Activated CD8-positive, alpha-beta memory T cell treated with anti-CD3 and anti-CD28 coated beads for 24 hours (primary cell): ENCODE results near the gene TTC38.
"Not testable (repeated sequence)": the region's sequence is repeated elsewhere in the genome, so short reads cannot be mapped to it uniquely, and the experiment has no call there.

Source experiments
- DNase-seq: peaks from one replicate; pipeline ENCODE4 v3.0.0-alpha.2; 2020

Gene TTC38

DNA sequence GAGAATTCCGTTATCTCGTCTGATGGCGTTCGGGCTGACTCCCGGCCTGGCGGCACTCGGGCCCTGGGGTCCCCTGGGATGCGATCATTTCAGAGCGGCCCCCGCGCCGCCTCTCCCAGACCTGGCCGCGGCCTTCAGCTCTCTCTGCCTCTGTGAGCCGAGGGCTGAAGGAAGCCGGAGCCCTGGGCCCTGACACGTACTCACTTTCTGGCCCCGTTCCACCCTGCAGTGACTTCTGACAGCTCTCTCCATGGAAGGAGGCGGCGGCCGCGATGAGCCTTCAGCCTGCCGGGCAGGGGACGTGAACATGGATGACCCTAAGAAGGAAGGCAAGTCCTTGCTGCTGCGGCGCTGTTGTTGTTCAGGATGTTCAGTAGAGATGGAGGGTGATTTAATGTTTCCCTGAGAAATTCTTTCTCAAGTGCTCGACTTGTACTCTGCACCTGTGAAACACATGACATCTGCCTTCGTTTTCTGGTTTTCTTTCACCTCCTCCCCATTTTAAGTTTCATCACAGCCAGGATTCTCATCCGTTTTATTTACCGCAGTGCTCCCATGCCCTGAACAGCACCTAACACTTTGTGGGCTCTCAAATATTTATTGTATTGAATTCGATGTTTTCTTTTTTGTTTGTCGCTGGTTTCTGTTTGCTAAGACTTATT is 29.5 kb downstream of the TTC38 start:
- no peak for DNase-seq

GRCh38 chr22:46299101-46299500 is 31.3 kb downstream of the TTC38 start:
- no peak for DNase-seq

DNA sequence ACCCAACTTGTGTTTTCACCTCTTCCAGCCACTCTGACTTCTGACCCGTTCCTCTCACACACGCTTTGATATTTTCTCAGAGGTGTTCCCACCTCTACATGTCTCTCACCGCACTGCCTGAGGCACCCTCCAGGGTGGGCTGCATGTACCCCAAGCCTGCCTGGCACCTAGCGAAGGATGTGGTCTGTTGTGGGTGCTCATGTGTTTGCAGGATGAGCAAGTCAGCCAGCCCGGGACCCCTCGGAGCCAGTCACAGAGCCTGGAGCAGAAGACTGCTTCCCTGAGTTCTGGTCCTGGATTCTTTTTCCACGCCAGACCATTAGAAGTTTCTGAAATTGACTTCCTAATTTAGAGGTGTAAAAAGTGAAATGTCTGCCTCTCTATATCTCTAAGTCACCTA is 32.7 kb downstream of the TTC38 start:
- DNase-seq, result no peak

- DNase-seq, result no peak
Measured at GRCh38 chr22:46303347-46303965, 35.6 kb downstream of the TTC38 start.

- no peak for DNase-seq
Measured at GRCh38 chr22:46308283-46308988, 40.6 kb downstream of the TTC38 start.

DNA sequence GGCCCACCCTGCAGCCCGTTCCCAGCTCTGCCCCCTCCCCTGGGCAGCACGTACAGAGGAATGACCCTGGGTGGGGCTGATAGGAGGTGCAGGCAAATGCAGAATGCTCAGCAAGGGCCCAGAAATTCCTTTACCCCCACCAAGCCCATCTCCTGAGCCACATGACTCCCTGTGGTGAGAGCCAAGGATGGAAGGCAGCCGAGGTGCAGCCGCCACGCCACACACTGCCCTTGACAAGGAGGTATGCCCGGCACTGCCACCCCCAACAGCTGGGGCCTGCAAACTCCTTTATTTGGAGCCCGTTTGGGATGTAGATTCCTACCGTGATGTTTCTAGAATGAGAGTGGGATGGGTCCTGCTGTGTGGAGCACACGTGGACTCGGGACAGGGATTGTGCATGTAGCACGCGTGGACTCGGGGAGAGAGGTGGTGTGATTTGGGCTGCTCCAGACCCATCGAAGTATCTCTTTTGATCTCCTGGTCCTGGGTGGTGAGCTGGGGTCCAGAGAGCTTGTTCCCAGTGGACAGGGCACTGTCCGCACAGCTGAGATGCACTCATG is 41.8 kb downstream of the TTC38 start:
- DNase-seq, result no peak

GRCh38 chr22:46312056-46312455 is 44.2 kb downstream of the TTC38 start:
- DNase-seq, result no peak

- DNase-seq, result not testable (repeated sequence)
Measured at GRCh38 chr22:46312848-46313247, 45.0 kb downstream of the TTC38 start.

DNA sequence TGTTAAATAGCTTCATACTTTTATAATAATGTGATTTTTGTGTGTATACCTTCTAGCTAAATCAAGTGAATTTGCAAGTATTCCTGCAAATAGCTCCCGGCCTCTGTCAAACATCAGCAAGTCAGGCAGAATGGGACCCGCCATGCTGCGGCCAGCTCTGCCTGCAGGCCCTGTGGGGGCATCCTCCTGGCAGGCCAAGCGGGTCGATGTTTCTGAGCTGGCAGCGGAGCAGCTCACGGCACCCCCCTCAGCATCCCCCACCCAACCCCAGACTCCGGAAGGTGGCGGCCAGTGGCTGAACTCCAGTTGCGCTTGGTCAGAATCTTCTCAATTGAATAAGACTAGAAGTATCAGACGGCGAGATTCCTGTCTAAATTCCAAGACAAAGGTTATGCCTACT is 48.2 kb downstream of the TTC38 start:
- no peak for DNase-seq

DNA sequence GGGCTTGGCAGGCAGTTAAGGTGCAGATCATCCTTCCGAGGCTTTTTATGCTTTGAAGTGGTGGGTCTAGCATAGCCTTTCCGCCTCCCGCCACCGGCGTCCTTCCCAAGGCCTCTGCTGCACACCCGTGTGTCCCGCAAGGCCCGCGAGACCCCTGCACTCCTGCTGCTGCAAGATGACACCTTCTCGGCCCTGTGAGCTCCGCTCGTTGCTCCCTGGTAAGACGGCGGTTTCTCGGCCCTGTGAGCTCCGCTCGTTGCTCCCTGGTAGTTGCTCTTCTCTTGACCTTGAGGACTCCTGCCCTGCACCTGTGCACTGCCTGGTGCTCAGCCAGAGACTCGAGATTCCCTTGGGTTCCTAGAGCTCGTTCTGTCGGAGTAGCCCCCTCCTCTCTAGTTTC is 49.8 kb downstream of the TTC38 start:
- no peak for DNase-seq

- DNase-seq, result no peak
Measured at GRCh38 chr22:46318576-46318975, 50.8 kb downstream of the TTC38 start.

DNA sequence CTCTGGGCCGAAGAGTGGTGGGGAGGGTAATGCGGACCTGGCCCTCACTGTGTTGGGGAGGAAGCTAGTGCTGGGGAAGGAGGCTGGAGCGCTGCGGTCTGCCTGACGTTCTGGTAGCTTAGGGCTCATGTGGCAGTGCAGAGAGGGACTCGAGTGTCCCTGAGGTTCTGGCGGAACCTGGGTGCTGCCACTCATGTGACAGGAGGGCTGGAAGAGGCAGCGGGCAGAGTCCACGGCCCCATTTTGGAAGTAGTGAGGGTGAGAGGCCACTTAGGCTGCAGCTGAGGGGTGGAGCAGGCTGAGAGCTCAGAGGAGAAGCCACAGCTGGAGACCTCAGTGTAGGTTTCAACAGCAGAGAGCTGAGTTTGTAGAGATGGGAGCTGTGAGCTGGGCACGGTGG is 51.5 kb downstream of the TTC38 start:
- DNase-seq, result no peak

- no peak for DNase-seq
Measured at GRCh38 chr22:46320166-46320710, 52.4 kb downstream of the TTC38 start.

GRCh38 chr22:46320716-46321386 is 53.0 kb downstream of the TTC38 start:
- no peak for DNase-seq

DNA sequence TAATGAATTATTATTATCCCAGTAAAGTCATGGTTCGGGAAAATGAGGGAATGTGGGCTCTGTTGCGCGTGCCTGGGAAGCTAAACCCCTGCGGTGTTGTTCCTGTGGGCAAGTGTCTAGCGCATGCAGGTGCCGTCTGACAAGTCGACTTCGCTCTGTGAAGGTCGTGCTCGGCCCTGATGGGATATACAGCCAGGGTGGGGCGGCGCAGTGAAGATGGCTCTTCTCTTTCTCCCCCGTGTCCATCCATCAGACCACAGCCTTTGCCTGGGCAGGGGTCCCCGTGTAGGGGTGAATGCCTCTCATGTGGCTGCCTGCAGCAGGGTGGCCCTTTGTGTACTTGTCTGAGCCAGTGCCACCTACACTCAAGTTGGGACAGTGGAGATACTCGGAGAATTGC is 54.9 kb downstream of the TTC38 start:
- DNase-seq, result no peak

DNA sequence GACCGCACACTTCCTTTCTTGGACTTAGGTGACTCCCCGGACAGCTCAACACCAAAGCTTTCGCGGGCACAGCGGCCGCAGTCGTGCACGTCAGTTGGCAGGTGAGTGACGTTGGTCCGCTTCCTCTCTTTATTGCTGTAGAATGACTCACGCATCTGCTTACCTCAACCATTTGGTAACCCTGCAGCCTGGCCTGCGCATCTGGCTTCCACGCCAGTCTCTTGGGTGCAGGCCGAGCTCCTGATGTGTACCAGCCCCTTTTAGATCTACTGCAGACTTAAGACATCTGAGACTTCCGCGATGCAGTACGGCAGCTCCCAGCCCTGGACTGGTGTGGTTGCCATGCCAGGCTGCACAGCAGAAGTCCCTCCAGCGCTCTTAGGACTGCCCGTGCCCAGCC is 55.4 kb downstream of the TTC38 start:
- no peak for DNase-seq

DNA sequence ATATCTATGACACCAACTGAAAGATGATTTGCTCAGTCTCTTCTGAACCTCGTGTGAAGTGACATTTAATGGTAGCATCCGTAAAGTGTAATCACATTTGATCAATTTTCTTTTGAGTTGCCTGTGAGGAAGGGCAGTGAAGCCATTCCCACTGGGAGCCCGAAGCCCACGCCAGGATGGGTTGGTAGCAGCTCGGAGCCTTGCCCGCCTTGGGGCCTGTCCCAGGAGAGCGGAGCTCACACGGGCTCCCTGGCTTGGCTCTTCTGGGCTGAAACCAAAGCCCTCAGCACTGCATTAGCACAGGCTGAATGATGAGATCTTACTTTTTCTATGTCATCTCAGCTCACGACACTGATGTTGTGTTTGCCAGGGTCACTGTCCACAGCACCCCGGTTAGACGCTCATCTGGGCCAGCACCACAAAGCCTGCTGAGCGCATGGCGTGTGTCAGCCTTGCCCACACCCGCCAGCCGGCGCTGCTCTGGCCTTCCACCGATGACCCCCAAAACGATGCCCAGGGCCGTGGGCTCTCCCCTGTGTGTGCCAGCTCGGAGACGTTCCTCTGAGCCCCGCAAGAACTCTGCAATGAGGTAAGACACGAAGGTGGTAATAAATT is 58.4 kb downstream of the TTC38 start:
- no peak for DNase-seq

DNA sequence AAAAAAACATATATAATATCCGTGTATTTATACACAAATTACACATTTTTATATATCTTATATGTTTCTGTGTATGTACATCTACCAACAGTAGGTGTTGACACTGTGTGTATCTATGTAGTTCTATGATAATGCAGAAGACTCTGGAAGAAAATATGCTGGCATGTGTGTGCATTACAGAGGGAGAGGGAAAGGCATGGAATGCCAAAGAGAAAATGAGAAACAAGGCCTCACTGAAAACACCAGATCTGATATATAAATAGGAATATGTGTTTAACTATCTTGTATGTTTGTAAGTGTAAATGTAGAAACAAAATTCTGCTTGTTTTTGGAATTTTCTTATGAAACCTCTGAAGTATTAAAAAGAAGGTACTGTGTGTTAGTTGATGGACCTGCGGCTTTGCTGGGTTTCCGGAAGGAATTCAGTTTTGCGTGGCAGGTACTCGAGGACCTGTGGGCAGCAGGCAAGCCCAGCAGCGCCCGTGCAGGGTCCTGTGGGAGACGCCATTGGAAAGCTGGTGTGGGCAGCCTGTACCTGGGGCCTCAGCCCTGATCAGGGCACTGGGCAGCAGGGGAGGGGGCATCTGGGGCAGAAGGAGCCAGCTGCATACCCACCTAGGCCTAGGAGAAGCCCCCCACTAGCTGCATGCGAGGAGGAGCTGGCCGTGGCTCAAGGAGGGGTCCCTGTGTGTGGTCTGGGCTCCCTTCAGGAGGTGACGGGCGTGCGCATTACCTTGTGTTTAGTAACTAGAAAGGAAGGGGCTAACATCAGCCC is 60.1 kb downstream of the TTC38 start:
- DNase-seq, result no peak

- DNase-seq, result no peak
Measured at GRCh38 chr22:46328797-46329196, 61.0 kb downstream of the TTC38 start.

DNA sequence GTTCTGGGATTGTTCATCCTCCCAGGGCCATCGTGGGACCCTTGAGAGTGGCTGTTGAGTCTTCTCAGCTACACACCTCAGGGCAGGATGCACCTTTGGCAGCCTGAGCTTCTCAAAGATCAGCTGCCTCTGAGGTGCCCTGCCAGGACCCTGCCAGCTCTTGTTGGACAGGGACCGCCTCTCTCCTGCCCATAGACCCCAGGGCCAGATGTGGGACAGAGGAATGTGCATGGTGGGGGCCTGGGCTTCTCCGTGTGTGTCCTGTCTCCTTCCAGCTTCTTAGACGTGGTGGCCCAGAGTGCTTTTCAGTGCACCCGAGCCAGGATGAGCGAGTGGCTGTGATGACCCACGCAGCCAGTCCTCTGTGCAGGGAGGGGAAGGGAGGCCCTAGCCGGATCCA is 61.8 kb downstream of the TTC38 start:
- no peak for DNase-seq

DNA sequence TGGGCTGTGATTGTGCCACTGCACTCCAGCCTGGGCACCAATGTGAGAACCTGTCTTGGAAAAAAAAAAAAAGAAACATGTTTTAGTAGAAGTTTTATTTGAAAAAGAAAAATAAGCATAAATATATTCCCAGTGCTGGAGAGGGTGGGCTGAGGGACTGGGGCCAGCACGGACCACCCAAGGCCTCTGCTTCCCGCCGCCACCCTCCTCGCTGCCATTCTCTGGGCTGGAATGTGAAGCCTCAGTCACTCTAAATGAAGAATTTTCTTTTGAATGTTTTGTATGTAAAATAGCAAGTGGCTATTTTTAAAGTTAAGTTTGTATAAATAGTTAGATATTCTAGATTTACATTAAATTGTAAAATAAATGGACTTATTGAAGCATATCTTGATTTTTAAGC is 62.6 kb downstream of the TTC38 start:
- DNase-seq, result no peak

DNA sequence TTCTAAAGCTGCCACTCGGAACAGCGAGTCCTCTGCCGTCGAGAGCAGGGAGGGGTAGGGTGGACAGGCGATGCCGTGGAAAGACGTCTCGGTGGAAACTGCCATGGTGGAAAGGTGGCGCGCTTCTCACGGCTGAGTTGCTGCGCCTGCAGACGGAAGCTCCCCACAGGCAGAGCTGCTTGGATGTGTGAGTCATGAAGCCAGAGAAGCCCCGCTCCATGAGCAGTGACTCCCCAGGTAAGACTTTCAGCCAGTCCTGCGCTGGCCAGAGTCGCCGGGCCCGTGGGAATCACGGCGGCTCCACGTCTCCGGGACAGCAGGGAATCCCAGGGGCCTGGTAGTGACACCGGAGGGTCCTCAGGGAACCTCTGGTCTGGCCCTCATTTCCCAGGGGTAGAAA is 63.7 kb downstream of the TTC38 start:
- DNase-seq, result no peak
